Esophagus muscularis mucosa (tissue), 4 donors: ENCODE results near the gene CHI3L2. TPM values are rescaled to one million over a fixed set of nuclear protein-coding genes. Genes with fewer than 3 reads are reported as not detected.

Experiments
- DNase-seq: peaks from one replicate; pipeline ENCODE4 v3.0.0-alpha.2; 2017; ENCODE audit errors: extremely low spot score
- H3K27ac ChIP-seq, 4 donors: fragments of 200-600 bp; sonication (generic); replicated peaks in 1 of 4; 1 replicate in 3 of 4; 2 replicates in 1 of 4; pipeline ENCODE4 v1.5.1; 2016 to 2019; ENCODE audit warnings: mild to moderate bottlenecking in 1 of 4
- H3K27me3 ChIP-seq, 4 donors: fragments of 200-600 bp; sonication (generic); one replicate each; pipeline versions ENCODE4 v1.5.1 to v1.6.0; 2016 to 2019
- H3K36me3 ChIP-seq, 4 donors: fragments of 200-600 bp; sonication (generic); one replicate each; pipeline ENCODE4 v1.5.1; 2016 to 2019
- H3K4me1 ChIP-seq, 4 donors: fragments of 200-600 bp; sonication (generic); one replicate each; pipeline ENCODE4 v1.5.1; 2016 to 2019
- H3K4me3 ChIP-seq, 4 donors: fragments of 200-600 bp; sonication (generic); 1 replicate in 2 of 4; 2 replicates in 2 of 4; pipeline ENCODE4 v1.5.1; 2016 to 2019; ENCODE audit warnings: mild to moderate bottlenecking in 4 of 4, moderate library complexity in 1 of 4
- H3K9me3 ChIP-seq, 4 donors: fragments of 200-600 bp; sonication (generic); 1 replicate in 3 of 4; 2 replicates in 1 of 4; pipeline ENCODE4 v1.5.1; 2016 to 2019
- EP300 ChIP-seq: sonication (generic); formaldehyde crosslinking; IDR thresholded peaks from one replicate; pipeline ENCODE4 v1.6.1; 2017; ENCODE audit warnings: antibody characterized with exemption
- POLR2A ChIP-seq: fragments of 450-650 bp; IDR thresholded peaks from one replicate; pipeline ENCODE4 v1.6.1; 2017; ENCODE audit warnings: antibody characterized with exemption, moderate library complexity, mild to moderate bottlenecking, low read depth
- POLR2AphosphoS5 ChIP-seq, 2 donors: sonication (generic); formaldehyde crosslinking; IDR thresholded peaks; one replicate each; pipeline ENCODE4 v1.6.1; 2017; ENCODE audit warnings: antibody characterized with exemption in 2 of 2
- WGBS: methylation state at CpG from one replicate; pipeline ENCODE4 v1.1.5; 2018; 5-methylcytosine and 5-hydroxymethylcytosine counted together
- intact Hi-C: fragments of 100-400 bp; cut with DNase I; formaldehyde crosslinking; loops from one replicate; pipeline ENCODE4 v1.15.1; 2023
- total RNA-seq, 4 donors: library from RNA; depleted of rRNA; stranded (reverse); fragments of >200 nt; gene quantifications; one replicate each; pipeline versions ENCODE4 v1.1.0 to v1.2.1, GENCODE V29; 2016
- TF ChIP-seq, protein P1 (sequence below), 3 experiments: fragments of 200-600 bp in 2 of 3; fragments of 450-650 bp in 1 of 3; sonication (generic) in 2 of 3; IDR thresholded peaks; one replicate each; pipeline ENCODE4 v1.5.1; 2017 to 2019; ENCODE audit warnings: antibody characterized with exemption in 3 of 3, mild to moderate bottlenecking in 2 of 3, moderate library complexity in 1 of 3

The CHI3L2 gene
- total RNA-seq, 4 donors from 2014 or later: 1.7 to 5.4 TPM; not detected in 2

DNA sequence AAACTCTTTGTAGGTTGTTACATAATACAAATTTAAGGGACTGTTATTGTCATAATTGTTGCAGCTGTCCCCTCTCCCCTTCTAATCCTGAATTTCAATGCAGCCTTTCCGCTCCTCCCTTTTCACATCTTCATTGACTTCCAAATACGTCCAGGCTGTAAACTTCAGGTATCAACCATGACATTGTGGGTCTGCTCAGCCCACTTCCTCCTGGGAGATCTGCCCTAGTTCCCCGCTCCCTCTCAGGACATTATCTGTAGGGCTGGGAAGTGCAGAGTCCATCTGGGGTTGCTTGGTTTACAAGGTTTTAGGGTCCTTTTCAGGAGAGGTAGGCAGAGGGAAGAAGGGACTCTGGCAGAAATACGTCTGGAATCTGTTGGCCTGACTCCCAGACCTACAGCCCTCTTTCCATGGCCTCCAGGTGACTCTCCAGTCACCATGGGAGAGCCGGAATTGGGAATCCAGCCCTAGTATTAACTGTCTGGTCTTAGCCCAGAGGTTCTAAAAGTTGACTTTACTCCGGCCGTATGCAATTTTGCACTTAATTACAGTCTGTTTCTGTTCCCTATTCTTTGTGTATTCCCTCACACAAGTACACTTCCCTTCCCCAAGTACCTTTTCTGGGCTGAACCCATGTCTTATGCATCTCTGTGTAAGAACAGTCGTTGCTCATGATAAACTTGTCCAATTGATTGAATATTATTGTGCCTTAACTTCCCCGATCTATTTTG is 22.4 kb upstream of the CHI3L2 start:
- Histone ChIP-seq H3K4me1 (peaks cover 12 to 32% (median 20%) of the 10 kb centered on the region in 4 donors), H3K27me3 (peaks cover 0 to 36% (median 12%) of the 10 kb centered on the region in 4 donors), H3K27ac (peak overlapping the region in 1 of 4 donors; percentile 75), H3K36me3 (no peaks in the 10 kb centered on the region), H3K9me3 (no peaks in the 10 kb centered on the region), H3K4me3 (peak overlapping the region in 2 of 4 donors; percentile 63 to 67)
- 60% methylated on average over 9 of the region's 9 CpGs for WGBS
- DNase-seq: no peak
- TF ChIP-seq, protein P1, sequence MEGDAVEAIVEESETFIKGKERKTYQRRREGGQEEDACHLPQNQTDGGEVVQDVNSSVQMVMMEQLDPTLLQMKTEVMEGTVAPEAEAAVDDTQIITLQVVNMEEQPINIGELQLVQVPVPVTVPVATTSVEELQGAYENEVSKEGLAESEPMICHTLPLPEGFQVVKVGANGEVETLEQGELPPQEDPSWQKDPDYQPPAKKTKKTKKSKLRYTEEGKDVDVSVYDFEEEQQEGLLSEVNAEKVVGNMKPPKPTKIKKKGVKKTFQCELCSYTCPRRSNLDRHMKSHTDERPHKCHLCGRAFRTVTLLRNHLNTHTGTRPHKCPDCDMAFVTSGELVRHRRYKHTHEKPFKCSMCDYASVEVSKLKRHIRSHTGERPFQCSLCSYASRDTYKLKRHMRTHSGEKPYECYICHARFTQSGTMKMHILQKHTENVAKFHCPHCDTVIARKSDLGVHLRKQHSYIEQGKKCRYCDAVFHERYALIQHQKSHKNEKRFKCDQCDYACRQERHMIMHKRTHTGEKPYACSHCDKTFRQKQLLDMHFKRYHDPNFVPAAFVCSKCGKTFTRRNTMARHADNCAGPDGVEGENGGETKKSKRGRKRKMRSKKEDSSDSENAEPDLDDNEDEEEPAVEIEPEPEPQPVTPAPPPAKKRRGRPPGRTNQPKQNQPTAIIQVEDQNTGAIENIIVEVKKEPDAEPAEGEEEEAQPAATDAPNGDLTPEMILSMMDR (IDR thresholded peaks at IDR 0.05): no peak
- no peak for TF ChIP-seq POLR2A
- TF ChIP-seq POLR2AphosphoS5 (IDR thresholded peaks at IDR 0.05): no peak
- no peak for TF ChIP-seq EP300
- intact Hi-C loops: no loop called here

DNA sequence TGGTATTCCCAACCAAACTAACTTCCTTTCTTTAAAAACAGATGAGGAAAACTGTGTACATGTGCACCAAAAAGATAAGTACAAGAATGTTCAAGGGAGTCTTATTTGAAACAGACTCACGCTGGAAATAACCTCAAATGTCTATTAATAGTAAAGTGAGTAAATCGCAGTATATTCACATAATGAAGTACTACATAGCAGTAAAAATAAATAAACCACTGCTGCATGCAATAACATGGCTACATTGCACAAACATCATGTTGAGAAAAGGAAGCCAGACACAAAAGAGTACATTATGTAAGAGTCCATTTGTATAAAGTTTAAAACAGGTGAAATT is 21.8 kb upstream of the CHI3L2 start:
- peaks cover 0 to 36% (median 12%) of the 10 kb centered on the region in 4 donors for H3K27me3 ChIP-seq
- no peaks in the 10 kb centered on the region for H3K36me3 ChIP-seq
- H3K4me1 ChIP-seq: peaks cover 12 to 32% (median 20%) of the 10 kb centered on the region in 4 donors
- TF ChIP-seq, protein P1 (IDR thresholded peaks at IDR 0.05): no peak
- TF ChIP-seq POLR2A (no peak), EP300 (no peak), POLR2AphosphoS5 (IDR thresholded peaks at IDR 0.05) (no peak)
- H3K27ac ChIP-seq: no peak overlapping the region
- DNase-seq: no peak
- no peaks in the 10 kb centered on the region for H3K9me3 ChIP-seq
- H3K4me3 ChIP-seq: no peak overlapping the region
- 53% methylated on average over 2 of the region's 2 CpGs for WGBS
- intact Hi-C loops: no loop called here

DNA sequence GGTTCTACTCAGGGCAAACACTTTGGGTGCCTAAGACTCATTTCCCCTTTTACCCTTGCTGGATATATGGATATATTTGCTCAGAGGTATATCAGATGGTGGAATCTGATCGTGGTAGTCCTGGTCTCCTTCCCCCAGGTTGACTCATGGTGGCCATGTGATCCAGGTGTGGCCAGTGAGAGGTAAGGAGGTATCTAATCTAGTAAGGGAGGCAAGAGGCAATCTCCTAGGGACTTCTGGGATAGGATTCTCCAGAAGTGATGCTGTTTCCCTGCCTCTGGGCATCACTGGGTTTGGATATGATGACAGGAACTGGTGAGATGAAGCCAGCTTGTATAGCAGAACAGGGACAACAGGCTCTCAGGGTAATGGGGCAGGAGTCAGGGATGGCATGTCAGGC is 18.6 kb upstream of the CHI3L2 start:
- 58% methylated on average over 1 of the region's 1 CpG for WGBS
- H3K27me3 ChIP-seq: peaks cover 0 to 25% (median 4%) of the 10 kb centered on the region in 4 donors

DNA sequence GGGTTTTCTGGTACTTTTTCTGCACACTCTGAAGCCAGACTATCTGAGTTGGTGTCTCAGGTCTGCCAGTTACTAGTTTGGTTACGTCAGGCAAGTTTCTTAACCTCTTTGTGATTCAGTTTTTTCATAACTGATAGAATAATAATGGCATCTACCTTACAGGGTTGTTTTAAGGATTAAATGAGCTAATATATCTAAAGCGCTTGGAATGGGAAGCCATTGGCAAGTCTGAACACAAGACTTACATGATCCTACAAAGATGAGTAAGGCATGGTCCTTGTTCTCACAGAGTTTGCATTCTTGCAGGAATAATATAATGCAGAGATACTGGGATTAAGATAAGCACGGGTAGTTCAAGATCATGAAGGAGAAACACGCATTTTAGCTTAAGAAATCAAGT is 17.9 kb upstream of the CHI3L2 start:
- Histone ChIP-seq H3K9me3 (peaks cover 0 to 4% (median 0%) of the 10 kb centered on the region in 4 donors), H3K27me3 (peaks cover 0 to 18% (median under 1%) of the 10 kb centered on the region in 4 donors), H3K27ac (no peak overlapping the region), H3K4me1 (peaks cover 1 to 7% (median 4%) of the 10 kb centered on the region in 4 donors), H3K36me3 (no peaks in the 10 kb centered on the region), H3K4me3 (no peak overlapping the region)
- WGBS: 89% methylated on average over 4 of the region's 4 CpGs
- TF ChIP-seq POLR2AphosphoS5 (IDR thresholded peaks at IDR 0.05) (no peak), EP300 (no peak), POLR2A (no peak)
- TF ChIP-seq, protein P1 (IDR thresholded peaks at IDR 0.05): no peak
- no peak for DNase-seq
- intact Hi-C loops: no loop called here

More for the DNA sequence above, 18.6 kb upstream of the CHI3L2 start:
- TF ChIP-seq, protein P1 (IDR thresholded peaks at IDR 0.05): no peak
- TF ChIP-seq POLR2A: no peak
- intact Hi-C loops: no loop called here
- H3K4me1 ChIP-seq: peaks cover 7 to 14% (median 11%) of the 10 kb centered on the region in 4 donors
- peaks cover 0 to 4% (median 0%) of the 10 kb centered on the region in 4 donors for H3K9me3 ChIP-seq
- H3K4me3 ChIP-seq: no peak overlapping the region
- DNase-seq: no peak
- no peak overlapping the region for H3K27ac ChIP-seq
- H3K36me3 ChIP-seq: no peaks in the 10 kb centered on the region

DNA sequence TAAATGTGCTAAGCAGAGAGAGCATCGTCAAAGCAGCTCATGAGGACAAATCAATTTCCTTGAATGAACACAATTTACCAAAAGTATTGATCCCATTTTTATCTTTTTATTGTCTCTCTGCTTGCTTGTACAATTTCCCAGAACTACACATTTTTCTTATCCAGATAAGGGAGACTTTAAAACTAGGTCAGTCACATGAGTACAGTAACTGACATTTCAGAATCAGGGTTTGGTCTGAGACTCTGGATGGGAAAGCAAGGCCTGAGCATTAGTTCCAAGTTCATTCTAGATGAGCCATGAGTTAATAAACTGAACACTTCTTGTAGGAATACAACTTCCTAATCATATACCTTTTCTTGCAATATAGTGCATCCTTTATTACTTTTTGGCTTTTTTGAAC is 15.6 kb upstream of the CHI3L2 start:
- 91% methylated on average over 1 of the region's 1 CpG for WGBS
- TF ChIP-seq POLR2AphosphoS5 (IDR thresholded peaks at IDR 0.05) (no peak), POLR2A (no peak), EP300 (no peak)
- TF ChIP-seq, protein P1 (IDR thresholded peaks at IDR 0.05): no peak
- Histone ChIP-seq H3K27me3 (peaks cover 0 to 4% (median 0%) of the 10 kb centered on the region in 4 donors), H3K4me3 (no peak overlapping the region), H3K9me3 (peaks cover 0 to 4% (median 0%) of the 10 kb centered on the region in 4 donors), H3K27ac (no peak overlapping the region), H3K4me1 (no peaks in the 10 kb centered on the region), H3K36me3 (no peaks in the 10 kb centered on the region)
- intact Hi-C loops: no loop called here
- no peak for DNase-seq
